ENCODE results near the gene KCMF1.

The KCMF1 gene

GRCh38 chr2:85015653-85016360 lies 44.8 kb downstream of the KCMF1 start:
- H3K36me3 ChIP-seq = no peaks in the 10 kb centered on the region
- no peak overlapping the region for H3K27ac ChIP-seq
- H3K9me3 ChIP-seq (ENCODE audit: severe bottlenecking) = no peaks in the 10 kb centered on the region
- H3K4me3 ChIP-seq (ENCODE audit: low read depth, low read length) = no peak overlapping the region
- TF ChIP-seq CTCF (IDR thresholded peaks at IDR 0.05; ENCODE audit: low read depth, low read length) = no peak
- DNase-seq = no peak
- no peaks in the 10 kb centered on the region for H3K27me3 ChIP-seq (ENCODE audit: insufficient read depth, low read depth, severe bottlenecking)

DNA sequence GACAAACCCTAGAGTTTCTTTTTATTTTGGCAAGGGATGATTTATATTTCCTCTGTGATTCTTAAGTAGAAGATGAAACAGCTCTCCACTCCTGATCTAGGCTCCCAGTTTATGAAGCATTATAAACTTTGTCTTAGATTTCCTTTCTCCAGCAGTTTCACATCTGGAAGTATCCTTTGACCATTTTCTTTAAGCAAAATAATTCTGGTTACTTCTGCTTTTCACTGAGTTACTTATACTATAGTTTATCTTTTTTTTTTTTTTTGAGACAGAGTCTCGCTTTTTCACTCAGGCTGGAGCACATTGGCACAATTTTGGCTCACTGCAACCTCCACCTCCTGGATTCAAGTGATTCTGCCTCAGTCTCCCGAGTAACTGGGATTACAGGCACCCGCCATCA lies 45.5 kb downstream of the KCMF1 start:
- no peak for TF ChIP-seq CTCF (IDR thresholded peaks at IDR 0.05; ENCODE audit: low read depth, low read length)
- DNase-seq = no peak
- H3K27ac ChIP-seq = no peak overlapping the region

DNA sequence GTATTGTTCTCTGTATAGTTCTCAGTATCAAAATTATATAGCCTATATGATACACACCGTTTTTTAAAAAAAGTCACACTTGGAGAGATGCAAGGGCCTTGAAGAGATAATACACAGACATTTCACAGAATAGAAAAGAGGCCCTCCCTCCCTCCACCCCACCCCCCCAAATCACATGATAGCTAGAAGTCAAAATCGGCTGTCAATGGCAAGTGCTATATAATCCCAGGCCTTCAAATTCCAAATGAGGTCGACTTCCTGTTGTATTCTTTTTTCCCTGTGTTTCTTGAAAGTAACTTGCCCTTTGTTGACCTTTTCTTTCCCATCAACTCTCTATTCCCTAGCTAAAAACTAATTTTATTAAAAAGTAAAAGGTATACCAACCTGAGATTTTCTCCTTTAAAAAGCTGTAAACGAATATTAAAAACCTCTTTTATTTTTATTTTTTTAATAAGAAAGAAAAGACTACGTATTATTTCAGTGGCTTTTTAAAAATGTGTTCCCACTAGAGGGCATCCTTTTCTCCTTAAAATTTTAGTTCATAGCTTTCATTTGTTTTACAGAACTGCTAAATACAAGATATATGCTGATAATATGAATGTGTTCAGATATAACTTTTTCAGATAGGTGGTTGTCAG lies 46.6 kb downstream of the KCMF1 start:
- no peaks in the 10 kb centered on the region for H3K27me3 ChIP-seq (ENCODE audit: insufficient read depth, low read depth, severe bottlenecking)
- no peak overlapping the region for H3K27ac ChIP-seq
- no peak overlapping the region for H3K4me3 ChIP-seq (ENCODE audit: low read depth, low read length)
- H3K9me3 ChIP-seq (ENCODE audit: severe bottlenecking) = no peaks in the 10 kb centered on the region
- no peak for DNase-seq
- H3K36me3 ChIP-seq = no peaks in the 10 kb centered on the region; the same call in none of the 2 replicates
- no peak for TF ChIP-seq CTCF (IDR thresholded peaks at IDR 0.05; ENCODE audit: low read depth, low read length)

More for the DNA sequence above, 45.5 kb downstream of the KCMF1 start:
- Histone ChIP-seq H3K27me3 (ENCODE audit: insufficient read depth, low read depth, severe bottlenecking) (no peaks in the 10 kb centered on the region), H3K9me3 (ENCODE audit: severe bottlenecking) (no peaks in the 10 kb centered on the region), H3K36me3 (no peaks in the 10 kb centered on the region), H3K4me3 (ENCODE audit: low read depth, low read length) (no peak overlapping the region)

DNA sequence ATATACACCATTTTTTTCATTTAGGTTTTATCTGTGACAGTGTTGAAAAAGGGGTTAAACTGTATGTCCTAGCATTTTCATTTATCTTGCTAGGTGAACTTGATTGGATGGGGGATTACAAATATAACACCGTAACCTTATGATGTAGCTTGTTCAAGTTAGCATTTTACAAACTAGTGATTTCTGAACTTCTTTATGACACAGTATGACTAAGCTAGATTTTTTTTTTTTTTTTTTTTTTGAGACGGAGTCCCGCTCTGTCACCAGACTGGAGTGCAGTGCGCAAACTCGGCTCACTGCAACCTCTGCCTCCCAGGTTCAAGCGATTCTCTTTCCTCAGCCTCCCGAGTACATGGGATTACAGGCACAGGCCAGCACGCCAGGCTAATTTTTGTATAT lies 47.1 kb downstream of the KCMF1 start:
- Histone ChIP-seq H3K27ac (no peak overlapping the region), H3K9me3 (ENCODE audit: severe bottlenecking) (no peaks in the 10 kb centered on the region), H3K4me3 (ENCODE audit: low read depth, low read length) (no peak overlapping the region)

GRCh38 chr2:85019121-85019520 lies 48.2 kb downstream of the KCMF1 start:
- H3K27me3 ChIP-seq (ENCODE audit: insufficient read depth, low read depth, severe bottlenecking) = no peaks in the 10 kb centered on the region

More for the DNA sequence above, 47.1 kb downstream of the KCMF1 start:
- H3K36me3 ChIP-seq = no peaks in the 10 kb centered on the region; the same call in none of the 2 replicates
- H3K27me3 ChIP-seq (ENCODE audit: insufficient read depth, low read depth, severe bottlenecking) = no peaks in the 10 kb centered on the region
- DNase-seq = no peak
- TF ChIP-seq CTCF (IDR thresholded peaks at IDR 0.05; ENCODE audit: low read depth, low read length) = no peak

More at GRCh38 chr2:85019121-85019520, 48.2 kb downstream of the KCMF1 start:
- Histone ChIP-seq H3K9me3 (ENCODE audit: severe bottlenecking) (no peaks in the 10 kb centered on the region), H3K4me3 (ENCODE audit: low read depth, low read length) (no peak overlapping the region), H3K27ac (no peak overlapping the region), H3K36me3 (peaks cover 4% of the 10 kb centered on the region)
- DNase-seq = no peak
- TF ChIP-seq CTCF (IDR thresholded peaks at IDR 0.05; ENCODE audit: low read depth, low read length) = no peak

All from WERI-Rb-1 (cell line).